ENCODE results near the gene GGN. TPM values are rescaled to one million over a fixed set of nuclear protein-coding genes. Genes with fewer than 3 reads are reported as not detected.

Gene GGN
- total RNA-seq, 1 experiment from 2014 or later = 0.21 TPM

DNA sequence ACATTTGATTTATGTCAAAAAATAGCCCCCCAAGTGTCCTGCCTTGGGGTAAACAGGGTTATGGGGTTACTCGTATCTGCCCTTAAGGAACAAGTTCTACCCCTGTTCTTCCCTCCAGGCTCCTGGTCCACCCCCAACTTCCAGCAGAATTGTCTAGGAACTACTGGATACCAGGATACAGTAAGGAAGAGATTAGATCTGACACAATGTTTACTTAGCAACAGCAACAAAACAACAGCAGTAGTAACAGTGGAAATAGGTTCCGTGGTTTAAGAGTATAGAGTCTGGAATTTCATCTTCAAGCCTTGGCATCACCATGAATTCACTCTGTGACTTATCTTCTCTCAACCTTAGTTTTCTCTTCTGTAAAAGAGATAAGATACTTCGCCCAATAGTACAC is 13.3 kb upstream of the GGN start:
- no peak for DNase-seq
- H3K27me3 ChIP-seq (ENCODE audit: control insufficient read depth, insufficient read depth, low read length) = peaks cover 41% of the 10 kb centered on the region
- H3K4me3 ChIP-seq (ENCODE audit: insufficient read depth, low read depth, low read length) = no peak overlapping the region
- no peaks in the 10 kb centered on the region for H3K36me3 ChIP-seq (replicated peaks; ENCODE audit: control insufficient read depth, insufficient read depth, low read length)

DNA sequence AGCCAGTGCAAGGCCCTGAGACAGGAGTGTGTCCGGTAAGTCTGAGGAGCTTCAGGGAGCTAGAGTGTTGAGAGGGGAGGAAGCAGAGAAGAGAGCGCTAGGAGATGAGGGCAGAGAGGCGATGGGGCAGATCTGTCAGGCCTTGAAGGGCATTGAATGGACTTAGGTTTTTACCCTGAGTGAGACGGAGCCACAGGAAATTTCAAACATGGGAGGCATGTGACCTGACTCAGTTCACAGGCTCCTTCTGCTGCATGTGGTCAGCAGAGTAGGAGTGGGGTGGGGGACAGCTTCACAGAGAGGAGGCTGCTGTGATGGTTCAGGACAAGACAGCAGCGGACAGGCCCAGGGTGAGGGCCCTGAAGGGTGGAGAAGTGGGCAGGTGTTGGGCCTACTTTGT is 12.5 kb upstream of the GGN start:
- Histone ChIP-seq H3K27me3 (ENCODE audit: control insufficient read depth, insufficient read depth, low read length) (peaks cover 43% of the 10 kb centered on the region), H3K36me3 (replicated peaks; ENCODE audit: control insufficient read depth, insufficient read depth, low read length) (no peaks in the 10 kb centered on the region), H3K4me3 (ENCODE audit: insufficient read depth, low read depth, low read length) (no peak overlapping the region)
- DNase-seq = no peak

DNA sequence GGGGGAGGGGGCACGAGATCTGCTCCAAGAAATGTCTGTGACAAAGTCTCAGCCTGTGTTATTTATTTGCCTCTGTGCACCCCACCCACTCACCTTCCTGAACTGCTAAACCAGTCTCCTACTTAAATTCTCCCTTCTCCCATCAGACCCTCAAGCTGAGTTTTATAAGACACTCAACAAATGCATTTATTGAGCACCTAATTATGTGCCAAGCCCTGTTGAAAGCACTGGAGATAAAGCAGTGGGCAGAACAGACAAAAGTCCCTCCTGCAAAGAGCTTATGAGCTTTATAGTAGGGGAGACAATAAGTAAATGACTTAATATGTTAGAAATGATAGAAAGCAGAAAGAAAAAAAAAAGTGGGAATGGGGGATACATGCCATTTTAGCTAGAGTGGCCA is 11.7 kb upstream of the GGN start:
- peaks cover 43% of the 10 kb centered on the region for H3K27me3 ChIP-seq (ENCODE audit: control insufficient read depth, insufficient read depth, low read length)
- H3K4me3 ChIP-seq (ENCODE audit: insufficient read depth, low read depth, low read length) = no peak overlapping the region
- H3K36me3 ChIP-seq (replicated peaks; ENCODE audit: control insufficient read depth, insufficient read depth, low read length) = no peaks in the 10 kb centered on the region
- DNase-seq = no peak

DNA sequence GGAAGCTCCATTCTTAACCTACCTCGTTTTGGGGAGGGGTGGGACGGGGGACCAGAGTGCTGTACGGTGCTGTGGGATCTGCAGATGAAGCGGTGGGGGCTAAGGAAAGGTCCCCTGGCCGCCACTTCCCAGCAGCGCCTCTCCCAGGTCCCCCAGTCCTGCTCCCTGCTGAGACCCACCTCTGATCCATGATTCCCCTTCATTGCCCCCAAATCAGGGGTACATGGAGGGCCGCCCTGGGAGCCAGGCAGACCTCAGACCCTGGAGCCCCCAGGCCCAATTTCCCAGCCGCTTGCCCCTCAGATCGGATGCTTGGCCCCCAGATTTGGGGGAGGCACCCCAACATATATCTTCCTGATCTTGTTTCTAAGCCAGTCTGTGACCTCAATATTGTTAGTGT is 11.2 kb upstream of the GGN start:
- no peak for DNase-seq
- Histone ChIP-seq H3K27me3 (ENCODE audit: control insufficient read depth, insufficient read depth, low read length) (peaks cover 41% of the 10 kb centered on the region), H3K36me3 (replicated peaks; ENCODE audit: control insufficient read depth, insufficient read depth, low read length) (no peaks in the 10 kb centered on the region), H3K4me3 (ENCODE audit: insufficient read depth, low read depth, low read length) (no peak overlapping the region)

DNA sequence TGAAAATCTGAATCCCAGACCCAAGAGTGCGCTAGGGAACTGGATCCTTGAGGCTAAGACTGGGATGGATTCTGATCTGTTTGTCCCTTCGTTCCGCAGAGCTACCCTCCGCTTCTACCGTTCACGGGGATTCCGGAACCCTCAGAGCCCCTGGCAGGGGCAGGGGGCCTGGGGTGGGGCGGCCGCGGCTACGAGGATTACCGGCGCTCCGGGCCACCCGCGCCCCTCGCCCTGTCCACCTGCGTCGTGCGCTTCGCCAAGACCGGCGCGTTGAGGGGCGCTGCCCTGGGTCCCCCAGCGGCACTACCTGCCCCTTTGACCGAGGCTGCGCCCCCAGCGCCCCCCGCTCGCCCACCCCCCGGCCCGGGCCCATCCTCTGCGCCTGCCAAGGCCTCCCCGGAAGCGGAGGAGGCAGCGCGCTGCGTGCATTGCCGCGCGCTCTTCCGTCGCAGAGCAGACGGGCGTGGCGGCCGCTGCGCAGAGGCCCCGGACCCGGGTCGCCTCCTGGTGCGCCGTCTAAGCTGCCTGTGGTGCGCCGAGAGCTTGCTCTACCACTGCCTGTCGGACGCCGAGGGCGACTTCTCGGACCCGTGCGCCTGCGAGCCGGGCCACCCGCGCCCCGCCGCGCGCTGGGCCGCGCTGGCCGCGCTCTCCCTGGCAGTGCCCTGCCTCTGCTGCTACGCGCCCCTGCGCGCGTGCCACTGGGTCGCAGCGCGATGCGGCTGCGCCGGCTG is 7.7 kb upstream of the GGN start:
- H3K4me3 ChIP-seq (ENCODE audit: insufficient read depth, low read depth, low read length) = no peak overlapping the region
- DNase-seq = no peak
- H3K36me3 ChIP-seq (replicated peaks; ENCODE audit: control insufficient read depth, insufficient read depth, low read length) = peaks cover 4% of the 10 kb centered on the region
- H3K27me3 ChIP-seq (ENCODE audit: control insufficient read depth, insufficient read depth, low read length) = peaks cover 30% of the 10 kb centered on the region

DNA sequence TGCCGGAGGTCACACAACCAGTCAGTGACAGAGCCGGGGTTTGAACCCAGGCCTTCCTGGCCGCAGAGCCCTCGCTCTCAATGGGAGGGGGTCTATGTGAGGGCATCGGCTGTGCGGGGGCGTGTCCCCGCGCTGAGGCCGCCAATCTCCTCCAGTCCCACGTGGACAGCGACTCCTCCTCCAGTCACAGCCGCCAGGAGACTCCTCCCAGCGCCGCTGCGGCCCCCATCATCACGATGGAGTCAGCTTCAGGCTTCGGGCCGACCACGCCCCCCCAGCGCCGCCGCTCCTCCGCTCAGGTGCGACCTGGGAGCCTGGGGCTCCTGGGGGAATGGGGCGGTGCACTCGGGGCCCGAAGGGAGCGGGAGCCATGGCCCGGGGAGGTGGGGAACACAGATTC is 6.7 kb upstream of the GGN start:
- peaks cover 23% of the 10 kb centered on the region for H3K27me3 ChIP-seq (ENCODE audit: control insufficient read depth, insufficient read depth, low read length)
- peak overlapping the region; percentile 31 for H3K4me3 ChIP-seq (ENCODE audit: insufficient read depth, low read depth, low read length)
- peak; percentile 98 for DNase-seq
- H3K36me3 ChIP-seq (replicated peaks; ENCODE audit: control insufficient read depth, insufficient read depth, low read length) = peaks cover 4% of the 10 kb centered on the region

DNA sequence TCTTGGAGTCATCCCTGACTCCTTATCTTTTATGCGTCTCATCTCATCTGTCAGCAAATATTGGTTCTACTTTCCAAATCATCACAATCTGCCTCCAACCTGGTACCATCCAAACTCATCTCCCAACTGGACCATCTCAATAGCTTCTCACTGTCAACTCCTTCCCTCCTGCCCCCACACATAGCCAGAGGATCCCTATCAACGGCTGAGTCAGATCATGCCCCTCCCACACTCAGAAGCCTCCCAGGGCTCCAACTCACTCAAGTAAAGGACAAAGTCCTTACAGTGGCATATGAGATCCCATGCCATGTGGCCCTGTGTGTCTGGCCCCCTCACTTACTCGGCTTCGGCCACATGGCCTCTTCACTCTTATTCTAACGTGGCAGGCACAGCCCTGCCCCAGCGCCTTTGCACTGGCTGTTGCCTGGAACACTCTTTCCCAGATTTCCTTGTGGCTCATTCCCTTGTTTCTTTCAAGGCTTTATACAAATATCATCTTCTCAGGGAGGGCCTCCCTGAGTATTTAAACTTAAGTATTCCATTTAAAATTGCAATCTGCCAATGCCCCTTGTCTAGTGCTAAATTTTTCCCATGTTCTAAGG is 5.0 kb upstream of the GGN start:
- no peak for DNase-seq
- Histone ChIP-seq H3K4me3 (ENCODE audit: insufficient read depth, low read depth, low read length) (no peak overlapping the region), H3K27me3 (ENCODE audit: control insufficient read depth, insufficient read depth, low read length) (peaks cover 16% of the 10 kb centered on the region), H3K36me3 (replicated peaks; ENCODE audit: control insufficient read depth, insufficient read depth, low read length) (peaks cover 4% of the 10 kb centered on the region)

DNA sequence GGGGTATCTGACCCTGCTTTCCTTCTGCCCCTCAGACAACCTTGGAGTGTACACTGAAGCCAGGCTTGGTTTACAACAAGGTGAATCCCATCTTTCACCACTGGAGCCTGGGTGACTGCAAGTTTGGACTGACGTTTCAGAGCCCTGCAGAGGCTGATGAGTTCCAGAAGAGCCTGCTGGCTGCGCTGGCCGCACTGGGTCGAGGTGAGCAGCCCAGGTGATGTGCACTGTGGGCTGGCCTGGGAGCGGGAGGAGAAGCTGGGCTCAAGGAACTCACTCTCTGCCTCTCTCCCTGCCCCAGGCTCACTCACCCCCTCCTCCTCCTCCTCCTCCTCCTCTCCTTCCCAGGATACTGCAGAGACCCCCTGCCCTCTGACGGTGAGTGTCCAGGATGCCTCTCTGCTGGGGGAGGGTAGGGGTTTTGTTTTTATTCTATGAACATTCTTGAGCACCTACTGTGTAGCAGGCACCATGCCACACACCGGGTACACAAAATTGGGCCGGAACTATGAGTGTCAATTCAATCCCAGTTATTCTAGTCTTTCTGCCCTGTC is 4.2 kb upstream of the GGN start:
- H3K27me3 ChIP-seq (ENCODE audit: control insufficient read depth, insufficient read depth, low read length) = peaks cover 10% of the 10 kb centered on the region
- peak; percentile 59 for DNase-seq
- no peak overlapping the region for H3K4me3 ChIP-seq (ENCODE audit: insufficient read depth, low read depth, low read length)
- H3K36me3 ChIP-seq (replicated peaks; ENCODE audit: control insufficient read depth, insufficient read depth, low read length) = peaks cover 4% of the 10 kb centered on the region

DNA sequence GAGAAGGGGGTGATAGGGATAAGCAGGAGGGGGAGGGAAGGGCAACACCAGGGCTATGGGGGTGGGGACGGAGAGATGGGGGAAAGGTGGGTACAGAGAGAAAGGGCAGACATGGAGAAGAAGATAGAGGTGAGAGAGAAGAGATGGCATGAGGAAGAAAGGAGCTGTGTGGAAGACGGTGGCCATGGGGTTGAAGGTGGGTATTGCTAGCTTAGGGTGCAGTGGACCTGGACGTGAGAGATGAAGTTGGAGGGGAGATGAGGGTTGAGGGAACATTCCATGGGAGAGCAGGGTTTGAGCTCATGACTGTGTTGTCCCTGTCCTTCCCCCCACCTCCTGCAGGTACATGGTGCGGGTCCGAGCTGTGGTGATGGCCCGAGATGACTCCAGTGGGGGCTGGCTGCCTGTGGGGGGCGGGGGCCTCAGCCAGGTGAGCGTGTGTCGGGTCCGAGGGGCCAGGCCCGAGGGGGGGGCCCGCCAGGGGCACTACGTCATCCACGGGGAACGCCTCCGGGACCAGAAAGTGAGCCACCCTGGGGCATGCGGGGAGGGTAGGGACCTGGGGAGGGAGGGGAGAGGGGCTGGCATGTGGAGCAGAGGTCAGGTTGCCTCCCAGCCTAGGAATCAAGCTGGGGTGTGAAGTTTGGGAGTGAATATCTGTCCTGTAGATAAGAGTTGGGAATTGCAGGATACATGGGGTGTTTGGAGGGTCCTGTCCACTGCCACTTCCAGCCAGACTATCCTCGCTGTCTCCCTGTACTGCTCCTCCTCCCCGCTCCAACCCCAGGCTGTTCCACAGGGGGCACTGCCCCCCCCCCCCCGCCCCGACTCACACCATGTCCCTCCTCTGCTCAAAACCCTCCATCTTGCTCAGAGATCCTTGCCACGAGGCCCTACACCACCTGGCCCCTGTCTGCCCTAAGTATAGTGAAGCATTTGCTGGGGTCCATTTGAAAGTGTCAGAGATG is 2.4 kb upstream of the GGN start:
- Histone ChIP-seq H3K36me3 (replicated peaks; ENCODE audit: control insufficient read depth, insufficient read depth, low read length) (peaks cover 4% of the 10 kb centered on the region), H3K27me3 (ENCODE audit: control insufficient read depth, insufficient read depth, low read length) (peaks cover 16% of the 10 kb centered on the region), H3K4me3 (ENCODE audit: insufficient read depth, low read depth, low read length) (no peak overlapping the region; the same call in 1 of the 2 replicates)
- peak; percentile 75 for DNase-seq

DNA sequence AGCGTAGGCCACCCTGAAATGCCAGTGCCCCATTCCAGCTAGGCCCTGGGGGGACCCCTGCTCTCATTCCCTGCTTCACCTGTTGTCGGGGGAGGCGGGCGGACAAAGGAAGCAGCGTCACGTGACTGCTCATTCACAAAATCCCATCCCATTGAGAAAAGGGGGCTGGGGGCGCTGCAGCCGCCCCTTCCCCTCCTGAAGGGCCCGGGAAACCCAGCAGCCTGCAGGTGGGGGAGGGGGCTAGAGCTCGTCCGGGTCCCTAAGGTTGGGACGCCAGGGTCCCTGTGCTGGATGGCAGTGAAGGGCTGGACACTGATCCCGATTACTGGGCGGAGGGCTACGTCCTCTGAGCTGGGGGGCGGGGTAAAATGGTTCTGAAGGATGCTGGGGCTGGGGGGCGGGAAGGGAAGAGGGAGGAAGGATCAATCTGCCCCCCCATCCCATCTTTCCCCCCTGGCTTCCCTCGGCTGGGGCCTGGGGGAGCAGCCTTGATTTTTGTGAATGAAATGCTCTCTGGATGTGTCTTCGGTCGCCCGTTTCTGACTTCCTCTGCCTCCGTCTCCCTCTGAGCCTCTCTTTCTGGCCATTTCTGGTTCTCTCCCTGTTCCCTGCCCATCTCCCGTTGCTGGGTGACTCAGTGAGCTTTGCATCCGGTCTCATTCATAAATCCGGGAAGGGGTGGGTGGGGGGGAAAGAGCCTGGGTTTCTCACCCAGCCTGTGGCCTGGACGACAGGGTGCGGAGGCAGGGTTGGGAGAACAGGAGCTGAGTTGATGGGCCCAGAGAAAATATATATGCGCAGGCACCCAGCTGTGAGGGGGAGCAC is 1.5 kb upstream of the GGN start:
- H3K4me3 ChIP-seq (ENCODE audit: insufficient read depth, low read depth, low read length) = peak overlapping the region; percentile 88
- H3K36me3 ChIP-seq (replicated peaks; ENCODE audit: control insufficient read depth, insufficient read depth, low read length) = peaks cover 4% of the 10 kb centered on the region
- H3K27me3 ChIP-seq (ENCODE audit: control insufficient read depth, insufficient read depth, low read length) = peaks cover 20% of the 10 kb centered on the region
- DNase-seq = peak; percentile 89

DNA sequence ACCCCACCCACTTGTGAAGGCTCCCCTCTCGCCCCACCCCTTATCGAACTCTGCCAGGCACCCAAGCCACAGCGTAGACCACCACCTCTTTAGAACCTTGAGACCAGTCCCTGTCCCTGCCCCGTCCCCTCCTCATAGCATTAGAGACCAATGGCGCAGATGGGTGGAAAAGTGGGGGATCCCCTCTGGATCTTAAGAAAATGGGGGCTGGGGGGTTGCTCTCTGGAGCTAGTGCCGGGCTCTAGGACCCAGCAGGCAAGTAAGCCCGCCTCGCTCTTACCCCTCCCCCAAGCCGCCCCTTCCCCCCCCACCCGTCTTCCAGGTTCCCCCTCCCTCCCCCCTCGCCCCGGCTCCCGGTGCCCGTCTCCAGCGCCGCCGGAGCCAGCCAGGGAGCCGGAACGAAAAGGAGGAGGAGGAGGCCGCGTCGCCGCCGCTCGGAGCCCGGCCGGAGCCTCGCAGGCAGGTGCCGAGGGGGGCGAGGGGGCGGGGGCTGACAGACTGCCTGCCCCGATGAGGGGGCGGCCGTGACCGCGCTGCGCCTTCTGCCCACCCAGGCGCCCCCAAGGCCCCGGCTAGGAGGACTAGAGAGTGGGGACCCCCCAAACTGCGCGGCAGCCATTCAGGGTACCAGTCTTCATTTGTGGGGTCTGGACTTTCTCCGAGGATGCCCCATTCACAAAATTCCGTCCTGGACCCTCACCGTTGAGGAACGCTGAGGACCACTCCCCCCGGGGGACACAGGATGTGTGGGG is 691 bp upstream of the GGN start, which contains the start of gene SPRED3:
SPRED3 (plus strand) TSS at position 349 of the 752 bp plus-strand sequence. CDS start 1,606 bp downstream, outside the sequence.
- H3K36me3 ChIP-seq (replicated peaks; ENCODE audit: control insufficient read depth, insufficient read depth, low read length) = peaks cover 4% of the 10 kb centered on the region
- peak within 1 kb of the TSS; percentile 88 for H3K4me3 ChIP-seq (ENCODE audit: insufficient read depth, low read depth, low read length)
- DNase-seq = peak; percentile 94
- H3K27me3 ChIP-seq (ENCODE audit: control insufficient read depth, insufficient read depth, low read length) = peaks cover 20% of the 10 kb centered on the region

DNA sequence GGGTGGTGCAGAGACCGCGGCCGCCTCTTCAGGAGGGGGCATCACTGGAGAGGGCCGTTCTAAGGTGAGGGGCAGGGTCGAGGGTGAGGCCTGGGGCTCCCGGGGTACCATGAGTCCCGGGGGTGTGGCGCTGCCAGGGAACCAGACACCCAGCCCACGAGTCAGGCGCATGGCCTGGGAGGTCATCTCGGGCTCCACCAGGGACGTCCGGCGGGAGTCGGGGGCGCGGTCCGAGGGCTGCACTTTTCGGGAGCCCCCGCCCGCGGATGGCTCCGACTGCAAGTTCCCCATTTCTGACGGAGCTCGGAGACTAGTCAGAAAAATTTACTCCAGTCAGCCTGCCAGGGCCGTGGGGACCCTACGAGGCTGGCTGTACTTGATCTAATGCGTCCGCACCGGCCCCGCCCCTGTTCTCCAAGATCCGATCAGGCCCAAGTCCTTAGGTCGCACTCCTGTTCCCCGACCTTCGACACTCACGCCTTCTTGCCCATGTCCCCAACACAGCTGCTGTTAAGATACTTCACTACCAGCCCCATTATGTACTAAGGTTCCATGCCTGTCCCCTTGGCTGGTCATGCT is 774 bp downstream of the GGN start:
- H3K27me3 ChIP-seq (ENCODE audit: control insufficient read depth, insufficient read depth, low read length) = peaks cover 20% of the 10 kb centered on the region
- H3K4me3 ChIP-seq (ENCODE audit: insufficient read depth, low read depth, low read length) = peak overlapping the region; percentile 59
- DNase-seq = no peak
- H3K36me3 ChIP-seq (replicated peaks; ENCODE audit: control insufficient read depth, insufficient read depth, low read length) = peaks cover 8% of the 10 kb centered on the region

Data from H7 (cell line).